Liver (tissue), 3 donors: ENCODE data around the gene PER2.

Experiments used
- ATF3 ChIP-seq: IDR thresholded peaks from 2 replicates; pipeline ENCODE4 v1.6.1; 2016; ENCODE audit warnings: antibody characterized with exemption
- EGR1 ChIP-seq, 2 donors: IDR thresholded peaks; 2 replicates each; pipeline ENCODE4 v1.6.1; 2016 to 2018; ENCODE audit warnings: antibody characterized with exemption in 2 of 2, low read depth in 2 of 2
- HNF4A ChIP-seq, 2 donors: conservative IDR thresholded peaks; 2 replicates each; pipeline ENCODE4 v1.6.1; 2016; ENCODE audit warnings: antibody characterized with exemption in 2 of 2, mild to moderate bottlenecking in 2 of 2
- JUND ChIP-seq, 2 donors: IDR thresholded peaks; 2 replicates each; pipeline ENCODE4 v1.6.1; 2016; ENCODE audit warnings: antibody characterized with exemption in 2 of 2
- RAD21 ChIP-seq, 2 donors: IDR thresholded peaks; 2 replicates each; pipeline ENCODE4 v1.6.1; 2016; ENCODE audit warnings: antibody characterized with exemption in 2 of 2, mild to moderate bottlenecking in 2 of 2
- RXRA ChIP-seq, 2 donors: IDR thresholded peaks; 2 replicates each; pipeline ENCODE4 v1.6.1; 2017 to 2018; ENCODE audit warnings: antibody characterized with exemption in 2 of 2, mild to moderate bottlenecking in 1 of 2
- SP1 ChIP-seq: IDR thresholded peaks from 2 replicates; pipeline ENCODE4 v1.6.1; 2018; ENCODE audit warnings: antibody characterized with exemption, mild to moderate bottlenecking
- TAF1 ChIP-seq: conservative IDR thresholded peaks from 2 replicates; pipeline ENCODE4 v1.6.1; 2016; ENCODE audit warnings: antibody characterized with exemption, mild to moderate bottlenecking
- TF ChIP-seq, protein P1 (sequence below): fragments of 150-350 bp; IDR thresholded peaks from 2 replicates; pipeline ENCODE4 v1.5.1; 2017; ENCODE audit warnings: improper control_type of control experiment, low read depth, low read length; ENCODE audit not compliant: missing input control
- TF ChIP-seq, protein P2 (sequence below): IDR thresholded peaks from 2 replicates; pipeline ENCODE4 v1.6.1; 2016; ENCODE audit warnings: antibody characterized with exemption
- TF ChIP-seq, protein P3 (sequence below): IDR thresholded peaks from 2 replicates; pipeline ENCODE4 v1.6.1; 2016; ENCODE audit warnings: antibody characterized with exemption, mild to moderate bottlenecking
- donor health status: healthy.
- donor health status: healthy.

DNA sequence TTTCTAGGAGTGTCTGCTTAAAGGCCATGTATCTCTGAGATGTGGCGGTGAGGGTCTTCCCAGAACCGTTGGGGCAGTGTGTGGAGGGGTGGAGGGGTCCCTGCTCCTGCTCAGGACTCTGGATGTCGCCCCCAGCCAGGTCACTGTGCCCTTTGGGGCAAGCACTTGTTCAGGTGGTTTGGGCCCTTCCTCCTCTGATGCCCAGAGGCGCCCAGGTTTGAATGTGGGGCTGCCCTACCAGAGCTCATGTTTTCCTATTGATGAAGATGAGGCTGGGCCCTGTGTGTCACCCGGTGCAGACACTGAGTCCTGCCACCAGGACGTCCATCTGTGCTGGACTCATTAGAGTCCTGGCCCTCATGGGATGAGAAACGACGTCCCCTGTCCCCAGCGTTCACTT is 14.3 kb upstream of the PER2 start:
- TF ChIP-seq, protein P1, sequence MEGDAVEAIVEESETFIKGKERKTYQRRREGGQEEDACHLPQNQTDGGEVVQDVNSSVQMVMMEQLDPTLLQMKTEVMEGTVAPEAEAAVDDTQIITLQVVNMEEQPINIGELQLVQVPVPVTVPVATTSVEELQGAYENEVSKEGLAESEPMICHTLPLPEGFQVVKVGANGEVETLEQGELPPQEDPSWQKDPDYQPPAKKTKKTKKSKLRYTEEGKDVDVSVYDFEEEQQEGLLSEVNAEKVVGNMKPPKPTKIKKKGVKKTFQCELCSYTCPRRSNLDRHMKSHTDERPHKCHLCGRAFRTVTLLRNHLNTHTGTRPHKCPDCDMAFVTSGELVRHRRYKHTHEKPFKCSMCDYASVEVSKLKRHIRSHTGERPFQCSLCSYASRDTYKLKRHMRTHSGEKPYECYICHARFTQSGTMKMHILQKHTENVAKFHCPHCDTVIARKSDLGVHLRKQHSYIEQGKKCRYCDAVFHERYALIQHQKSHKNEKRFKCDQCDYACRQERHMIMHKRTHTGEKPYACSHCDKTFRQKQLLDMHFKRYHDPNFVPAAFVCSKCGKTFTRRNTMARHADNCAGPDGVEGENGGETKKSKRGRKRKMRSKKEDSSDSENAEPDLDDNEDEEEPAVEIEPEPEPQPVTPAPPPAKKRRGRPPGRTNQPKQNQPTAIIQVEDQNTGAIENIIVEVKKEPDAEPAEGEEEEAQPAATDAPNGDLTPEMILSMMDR, result no peak
- TF ChIP-seq, protein P2, sequence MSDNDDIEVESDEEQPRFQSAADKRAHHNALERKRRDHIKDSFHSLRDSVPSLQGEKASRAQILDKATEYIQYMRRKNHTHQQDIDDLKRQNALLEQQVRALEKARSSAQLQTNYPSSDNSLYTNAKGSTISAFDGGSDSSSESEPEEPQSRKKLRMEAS, result no peak
- TF ChIP-seq, protein P3, sequence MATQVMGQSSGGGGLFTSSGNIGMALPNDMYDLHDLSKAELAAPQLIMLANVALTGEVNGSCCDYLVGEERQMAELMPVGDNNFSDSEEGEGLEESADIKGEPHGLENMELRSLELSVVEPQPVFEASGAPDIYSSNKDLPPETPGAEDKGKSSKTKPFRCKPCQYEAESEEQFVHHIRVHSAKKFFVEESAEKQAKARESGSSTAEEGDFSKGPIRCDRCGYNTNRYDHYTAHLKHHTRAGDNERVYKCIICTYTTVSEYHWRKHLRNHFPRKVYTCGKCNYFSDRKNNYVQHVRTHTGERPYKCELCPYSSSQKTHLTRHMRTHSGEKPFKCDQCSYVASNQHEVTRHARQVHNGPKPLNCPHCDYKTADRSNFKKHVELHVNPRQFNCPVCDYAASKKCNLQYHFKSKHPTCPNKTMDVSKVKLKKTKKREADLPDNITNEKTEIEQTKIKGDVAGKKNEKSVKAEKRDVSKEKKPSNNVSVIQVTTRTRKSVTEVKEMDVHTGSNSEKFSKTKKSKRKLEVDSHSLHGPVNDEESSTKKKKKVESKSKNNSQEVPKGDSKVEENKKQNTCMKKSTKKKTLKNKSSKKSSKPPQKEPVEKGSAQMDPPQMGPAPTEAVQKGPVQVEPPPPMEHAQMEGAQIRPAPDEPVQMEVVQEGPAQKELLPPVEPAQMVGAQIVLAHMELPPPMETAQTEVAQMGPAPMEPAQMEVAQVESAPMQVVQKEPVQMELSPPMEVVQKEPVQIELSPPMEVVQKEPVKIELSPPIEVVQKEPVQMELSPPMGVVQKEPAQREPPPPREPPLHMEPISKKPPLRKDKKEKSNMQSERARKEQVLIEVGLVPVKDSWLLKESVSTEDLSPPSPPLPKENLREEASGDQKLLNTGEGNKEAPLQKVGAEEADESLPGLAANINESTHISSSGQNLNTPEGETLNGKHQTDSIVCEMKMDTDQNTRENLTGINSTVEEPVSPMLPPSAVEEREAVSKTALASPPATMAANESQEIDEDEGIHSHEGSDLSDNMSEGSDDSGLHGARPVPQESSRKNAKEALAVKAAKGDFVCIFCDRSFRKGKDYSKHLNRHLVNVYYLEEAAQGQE, result no peak
- TF ChIP-seq ATF3 (no peak), TAF1 (no peak), EGR1 (IDR thresholded peaks at IDR 0.05; ENCODE audit: low read depth in 2 of 2) (no peak), JUND (IDR thresholded peaks at IDR 0.05) (no peak), RAD21 (IDR thresholded peaks at IDR 0.05) (no peak), HNF4A (conservative IDR thresholded peaks at IDR 0.05) (no peak), RXRA (IDR thresholded peaks at IDR 0.05) (no peak), SP1 (no peak)
